Fibroblast of the aortic adventitia (primary cell): Measurements from ENCODE around the gene NFIB. TPM values are rescaled to one million over a fixed set of nuclear protein-coding genes. Genes with fewer than 3 reads are reported as not detected.

Source experiments
- DNase-seq: peaks from one replicate; pipeline ENCODE4 v3.0.0-alpha.2; 2010; ENCODE audit warnings: low read depth
- H3K4me3 ChIP-seq: 2 replicates; pipeline ENCODE4 v1.5.1; 2011; ENCODE audit warnings: low read depth, mild to moderate bottlenecking, control low read depth, low read length, moderate library complexity
- CTCF ChIP-seq: IDR thresholded peaks from 2 replicates; pipeline ENCODE4 v1.5.1; 2011; ENCODE audit warnings: mild to moderate bottlenecking, low read length, control low read depth, inconsistent platforms; ENCODE audit not compliant: insufficient read depth
- total RNA-seq: library from RNA; depleted of rRNA; stranded (reverse); fragments of >200 nt; gene quantifications from 2 replicates; pipeline ENCODE4 v1.2.3, GENCODE V29; 2012; ENCODE audit warnings: low replicate concordance

Gene NFIB
- total RNA-seq, 1 donor: 111 TPM

- H3K4me3 ChIP-seq: peak overlapping the region; percentile 94
- DNase-seq: peak; percentile 90
These were observed 1.3 kb upstream of the NFIB start for GRCh38 chr9:14314929-14315874.

GRCh38 chr9:14314424-14314928, 535 bp upstream of the NFIB start:
- peak; percentile 96 for DNase-seq
- peak overlapping the region; percentile 94 for H3K4me3 ChIP-seq

More at GRCh38 chr9:14314929-14315874, 1.3 kb upstream of the NFIB start:
- no peak for TF ChIP-seq CTCF

GRCh38 chr9:14313378-14313940, 482 bp downstream of the NFIB start:
- no peak for TF ChIP-seq CTCF
- DNase-seq: peak; percentile 54
- H3K4me3 ChIP-seq: peak overlapping the region; percentile 94

More at GRCh38 chr9:14314424-14314928, 535 bp upstream of the NFIB start:
- no peak for TF ChIP-seq CTCF

GRCh38 chr9:14312719-14313377, 1.1 kb downstream of the NFIB start:
- TF ChIP-seq CTCF: no peak
- DNase-seq: peak; percentile 37
- peak overlapping the region; percentile 94 for H3K4me3 ChIP-seq

GRCh38 chr9:14311956-14312685, 1.8 kb downstream of the NFIB start:
- DNase-seq: peak; percentile 53
- TF ChIP-seq CTCF: no peak
- peak overlapping the region; percentile 94 for H3K4me3 ChIP-seq
